ENCODE measurements around the gene SLC25A27. TPM values are rescaled to one million over a fixed set of nuclear protein-coding genes. Genes with fewer than 3 reads are reported as not detected.

Gene SLC25A27
- total and polyA plus RNA-seq, 9 of the 15 experiments (the other 6 are each of a cell fraction or from before 2014, with no cell fraction given) = not detected

- no peaks in the 10 kb centered on the region for H4K20me1 ChIP-seq (replicated peaks; ENCODE audit: control insufficient read depth, insufficient read depth, low read length)
- peaks cover 0 to 14% of the 10 kb centered on the region in 2 experiments; a peak in 2 of 5 replicates for H3K4me1 ChIP-seq (replicated peaks in 1 of 2; ENCODE audit: control insufficient read depth in 2 of 2, insufficient read depth in 2 of 2, low read length in 2 of 2)
- H3K4me2 ChIP-seq (ENCODE audit: insufficient read depth, low read length) = no peak overlapping the region
- ATAC-seq (no peak), FAIRE-seq (no peak), DNase-seq (ENCODE audit: extremely low read depth in 1 of 4, low spot score in 3 of 4) (no peak)
- peaks cover 0 to 11% of the 10 kb centered on the region in 2 experiments; a peak in 1 of 5 replicates for H3K27me3 ChIP-seq (ENCODE audit: control insufficient read depth in 2 of 2, insufficient read depth in 2 of 2, low read length in 2 of 2)
- ChIA-PET CTCF (ENCODE audit: low intra/inter-chr PET ratio) (interaction anchor here (0.7 kb wide), 1 partner anchor 182 kb away, joined by 3 read pairs; no protein-coding TSS in a partner anchor), POLR2A (no interaction called here)
- H3K9me1 ChIP-seq (ENCODE audit: control insufficient read depth, insufficient read depth, low read length) = no peaks in the 10 kb centered on the region
- BruUV-seq (replicated peaks) = no TSS peak
- no peak overlapping the region for H3K27ac ChIP-seq (ENCODE audit: extremely low read depth, low read depth, low read length)
- no peaks in the 10 kb centered on the region for H3K9me3 ChIP-seq (replicated peaks; ENCODE audit: control insufficient read depth, insufficient read depth, low read depth, low read length)
- no peaks in the 10 kb centered on the region for H3K79me2 ChIP-seq (ENCODE audit: control insufficient read depth, insufficient read depth, low read length)
- intact Hi-C loops (cut with micrococcal nuclease) = no loop called here
- WGBS (ENCODE audit: insufficient coverage, low coverage, missing lambda C conversion rate) = 0% methylated on average over 3 of the region's 3 CpGs
- no peaks in the 10 kb centered on the region for H3K36me3 ChIP-seq (ENCODE audit: control insufficient read depth, insufficient read depth, low read length)
- no peak for TF ChIP-seq PHB2 (IDR thresholded peaks at IDR 0.05; ENCODE audit: low read depth)
- no peak for TF ChIP-seq ZNF311 (CRISPR knock-in tag; IDR thresholded peaks at IDR 0.05)
- no peak for TF ChIP-seq FIP1L1 (IDR thresholded peaks at IDR 0.05; ENCODE audit: low read depth, low read length, poor library complexity, severe bottlenecking)
- TF ChIP-seq ZNF41 (CRISPR knock-in tag; conservative IDR thresholded peaks at IDR 0.05) = no peak
- TF ChIP-seq NCOA4 (IDR thresholded peaks at IDR 0.05; ENCODE audit: partially characterized antibody) = no peak
- no peak for TF ChIP-seq KLF6 (CRISPR knock-in tag; IDR thresholded peaks at IDR 0.05; ENCODE audit: borderline replicate concordance)
- no peak for TF ChIP-seq MAFK (IDR thresholded peaks at IDR 0.05; ENCODE audit: low read length)
- TF ChIP-seq RAD21 (CRISPR knock-in tag; conservative IDR thresholded peaks at IDR 0.05 in 1 of 2, IDR thresholded peaks at IDR 0.05 in 1 of 2) = no peak
- TF ChIP-seq ZNF12 (CRISPR knock-in tag; IDR thresholded peaks at IDR 0.05) = no peak
- H3K4me3 ChIP-seq = no peak overlapping the region
- H2AFZ ChIP-seq (ENCODE audit: low read depth, low read length) = no peak overlapping the region
- in situ Hi-C loops (cut with MboI) = no loop called here
- no peak overlapping the region for H3K9ac ChIP-seq (ENCODE audit: insufficient read depth in 1 of 2, low read depth in 2 of 2, low read length in 2 of 2)
Measured at GRCh38 chr6:46689657-46690056, 36.9 kb downstream of the SLC25A27 start.
